Nephron progenitor cell (in vitro differentiated cells): Measurements from ENCODE around the gene ALG8.
A peak's percentile ranks its signal among the peaks of the same experiment; 100 is the strongest.

Source experiments
- DNase-seq: peaks from one replicate; pipeline ENCODE4 v3.0.0; 2021
- H3K27ac Mint-ChIP-seq: 2 replicates; pipeline ENCODE4 v1.8.0; 2021; ENCODE audit warnings: mild to moderate bottlenecking, moderate library complexity, mixed read lengths
- H3K27me3 Mint-ChIP-seq: 2 replicates; pipeline ENCODE4 v1.8.0; 2021; ENCODE audit warnings: mild to moderate bottlenecking, low read depth, mixed read lengths; ENCODE audit not compliant: poor library complexity
- H3K36me3 Mint-ChIP-seq: 2 replicates; pipeline ENCODE4 v1.8.0; 2021; ENCODE audit warnings: low read depth, mixed read lengths
- H3K4me1 Mint-ChIP-seq: 2 replicates; pipeline ENCODE4 v1.8.0; 2021; ENCODE audit warnings: mixed read lengths
- H3K4me3 Mint-ChIP-seq: 2 replicates; pipeline ENCODE4 v1.8.0; 2021; ENCODE audit warnings: mild to moderate bottlenecking, moderate library complexity, mixed read lengths
- H3K9me3 Mint-ChIP-seq: 2 replicates; pipeline ENCODE4 v1.8.0; 2021; ENCODE audit warnings: mild to moderate bottlenecking, moderate library complexity, mixed read lengths
- CTCF ChIP-seq: fragments of 200-600 bp; sonication (generic); IDR thresholded peaks from 2 replicates; pipeline ENCODE4 v1.5.0; 2021; ENCODE audit warnings: antibody characterized with exemption

Gene ALG8

GRCh38 chr11:78150754-78151153, 11.3 kb upstream of the ALG8 start:
- no peak for TF ChIP-seq CTCF
- H3K9me3 Mint-ChIP-seq = no peaks in the 10 kb centered on the region
- H3K4me1 Mint-ChIP-seq = peaks cover 11% of the 10 kb centered on the region
- H3K27ac Mint-ChIP-seq = peak overlapping the region; percentile 59
- no peaks in the 10 kb centered on the region for H3K27me3 Mint-ChIP-seq
- H3K4me3 Mint-ChIP-seq = no peak overlapping the region
- DNase-seq = no peak
- peaks cover 38% of the 10 kb centered on the region for H3K36me3 Mint-ChIP-seq

GRCh38 chr11:78150346-78150745, 10.9 kb upstream of the ALG8 start:
- Mint-ChIP-seq H3K36me3 (peaks cover 38% of the 10 kb centered on the region), H3K27me3 (no peaks in the 10 kb centered on the region), H3K4me3 (no peak overlapping the region), H3K9me3 (no peaks in the 10 kb centered on the region), H3K4me1 (peaks cover 11% of the 10 kb centered on the region), H3K27ac (no peak overlapping the region)
- TF ChIP-seq CTCF = no peak
- no peak for DNase-seq

GRCh38 chr11:78149646-78150045, 10.2 kb upstream of the ALG8 start:
- H3K4me1 Mint-ChIP-seq = peaks cover 11% of the 10 kb centered on the region
- DNase-seq = no peak
- H3K36me3 Mint-ChIP-seq = peaks cover 38% of the 10 kb centered on the region
- H3K27ac Mint-ChIP-seq = no peak overlapping the region
- H3K27me3 Mint-ChIP-seq = no peaks in the 10 kb centered on the region
- TF ChIP-seq CTCF = no peak
- H3K9me3 Mint-ChIP-seq = no peaks in the 10 kb centered on the region
- no peak overlapping the region for H3K4me3 Mint-ChIP-seq

GRCh38 chr11:78147807-78148206, 8.4 kb upstream of the ALG8 start:
- Mint-ChIP-seq H3K4me3 (no peak overlapping the region), H3K27me3 (no peaks in the 10 kb centered on the region), H3K27ac (peak overlapping the region; percentile 7), H3K9me3 (no peaks in the 10 kb centered on the region), H3K36me3 (peaks cover 41% of the 10 kb centered on the region), H3K4me1 (peaks cover 11% of the 10 kb centered on the region)
- DNase-seq = no peak
- TF ChIP-seq CTCF = no peak

GRCh38 chr11:78145511-78146025, 6.1 kb upstream of the ALG8 start:
- no peaks in the 10 kb centered on the region for H3K27me3 Mint-ChIP-seq
- no peak overlapping the region for H3K4me3 Mint-ChIP-seq
- H3K36me3 Mint-ChIP-seq = peaks cover 36% of the 10 kb centered on the region
- no peaks in the 10 kb centered on the region for H3K9me3 Mint-ChIP-seq
- no peak for TF ChIP-seq CTCF
- peak overlapping the region; percentile 91 for H3K27ac Mint-ChIP-seq
- peaks cover 14% of the 10 kb centered on the region for H3K4me1 Mint-ChIP-seq
- DNase-seq = no peak

- Mint-ChIP-seq H3K27me3 (no peaks in the 10 kb centered on the region), H3K4me1 (peaks cover 38% of the 10 kb centered on the region), H3K27ac (no peak overlapping the region), H3K36me3 (peaks cover 62% of the 10 kb centered on the region), H3K4me3 (peak overlapping the region; percentile 94), H3K9me3 (no peaks in the 10 kb centered on the region)
- TF ChIP-seq CTCF = no peak
- DNase-seq = peak; percentile 9
These were observed 1.1 kb upstream of the ALG8 start for GRCh38 chr11:78140392-78141077.
